H1 (cell line): ENCODE measurements around the gene SPECC1. TPM values are rescaled to one million over a fixed set of nuclear protein-coding genes. Genes with fewer than 3 reads are reported as not detected.

Source experiments
- CTCF ChIA-PET: fragments of 300-600 bp; sonication (Branson Sonifier 250); formaldehyde crosslinking; loops from one replicate; lab custom pipeline; 2021; ENCODE audit not compliant: partially characterized antibody; lab: Charles Lee
- POLR2A ChIA-PET: fragments of 300-600 bp; sonication (Branson Sonifier 250); formaldehyde crosslinking; loops from one replicate; lab custom pipeline; 2021; ENCODE audit warnings: inconsistent platforms; ENCODE audit not compliant: partially characterized antibody; lab: Charles Lee
- DNase-seq, 2 experiments: peaks; one replicate each; pipeline versions ENCODE4 v3.0.0 to v3.0.0-alpha.2; 2010 to 2022; ENCODE audit warnings: low spot score in 2 of 2, low read depth in 1 of 2, mixed read lengths in 1 of 2
- FAIRE-seq: peaks from 2 replicates; lab custom pipeline; 2011; peaks lifted over from hg19 to GRCh38; lab: Jason Lieb, UNC
- H2AFZ ChIP-seq: 2 replicates; pipeline ENCODE4 v1.8.1; 2012; ENCODE audit warnings: low read length, inconsistent platforms
- H2AK5ac ChIP-seq: 2 replicates; pipeline ENCODE4 v1.6.1; 2013; ENCODE audit warnings: low read depth, low read length
- H2BK120ac ChIP-seq: replicated peaks from 2 replicates; pipeline ENCODE3; 2013; ENCODE audit warnings: low read depth, low read length, inconsistent platforms
- H2BK12ac ChIP-seq: 2 replicates; pipeline ENCODE4 v1.6.1; 2013; ENCODE audit warnings: low read depth, low read length
- H2BK15ac ChIP-seq: 2 replicates; pipeline ENCODE4 v1.6.1; 2013; ENCODE audit warnings: low read length
- H2BK20ac ChIP-seq: 2 replicates; pipeline ENCODE4 v1.6.1; 2013; ENCODE audit warnings: low read length
- H2BK5ac ChIP-seq: 2 replicates; pipeline ENCODE4 v1.6.1; 2013; ENCODE audit warnings: low read depth, low read length
- H3K14ac ChIP-seq: 2 replicates; pipeline ENCODE4 v1.6.1; 2013; ENCODE audit warnings: inconsistent platforms; ENCODE audit not compliant: insufficient read length
- H3K18ac ChIP-seq: 2 replicates; pipeline ENCODE4 v1.6.1; 2013; ENCODE audit warnings: low read length; ENCODE audit errors: extremely low read depth
- H3K23ac ChIP-seq: 2 replicates; pipeline ENCODE4 v1.6.1; 2013; ENCODE audit warnings: inconsistent platforms; ENCODE audit not compliant: insufficient read length
- H3K23me2 ChIP-seq: 2 replicates; pipeline ENCODE4 v1.6.1; 2013; ENCODE audit warnings: low read depth, low read length
- H3K27ac ChIP-seq: 2 replicates; pipeline ENCODE4 v1.6.1; 2011; ENCODE audit warnings: low read depth, low read length, inconsistent platforms
- H3K27me3 ChIP-seq, 4 experiments: replicated peaks in 1 of 4; 1 replicate in 1 of 4; 2 replicates in 3 of 4; pipeline versions ENCODE4 v1.6.1 to v1.8.1; 2011 to 2013; ENCODE audit warnings: low read length in 3 of 4, mild to moderate bottlenecking in 3 of 4, inconsistent platforms in 2 of 4, mixed read lengths in 2 of 4, moderate library complexity in 1 of 4; ENCODE audit not compliant: control insufficient read depth in 3 of 4, insufficient read depth in 3 of 4; ENCODE audit errors: extremely low read depth in 1 of 4
- H3K36me3 ChIP-seq, 4 experiments: 2 replicates each; pipeline versions ENCODE4 v1.6.1 to v1.8.1; 2011 to 2013; ENCODE audit warnings: mild to moderate bottlenecking in 4 of 4, low read length in 3 of 4, moderate library complexity in 2 of 4, control low read depth in 1 of 4, inconsistent platforms in 1 of 4; ENCODE audit not compliant: insufficient read depth in 4 of 4, control insufficient read depth in 2 of 4
- H3K4ac ChIP-seq: replicated peaks from 2 replicates; pipeline ENCODE3; 2013; ENCODE audit warnings: low read length, low read depth, mixed read lengths, inconsistent platforms; ENCODE audit not compliant: insufficient read length
- H3K4me1 ChIP-seq, 4 experiments: replicated peaks in 1 of 4; 1 replicate in 1 of 4; 2 replicates in 3 of 4; pipeline versions ENCODE4 v1.6.1 to v1.8.1; 2011 to 2013; ENCODE audit warnings: low read length in 3 of 4, inconsistent platforms in 2 of 4, mixed read lengths in 1 of 4; ENCODE audit not compliant: insufficient read depth in 4 of 4, control insufficient read depth in 3 of 4
- H3K4me2 ChIP-seq, 2 experiments: 2 replicates each; pipeline versions ENCODE4 v1.6.1 to v1.8.1; 2011 to 2013; ENCODE audit warnings: low read depth in 2 of 2, low read length in 2 of 2, control low read depth in 1 of 2, inconsistent platforms in 1 of 2, mild to moderate bottlenecking in 1 of 2; ENCODE audit not compliant: insufficient read depth in 1 of 2
- H3K4me3 ChIP-seq, 4 experiments: fragments of 200-600, 300-600 bp in 1 of 4; sonication (generic), shearing (Covaris generic), sonication (Bioruptor Twin) in 1 of 4; 2 replicates each; pipeline versions ENCODE4 v1.5.1 to v1.8.1; 2011 to 2016; ENCODE audit warnings: low read length in 4 of 4, low read depth in 3 of 4, control low read depth in 2 of 4, inconsistent platforms in 2 of 4, mild to moderate bottlenecking in 2 of 4, mixed read lengths in 1 of 4, moderate library complexity in 1 of 4; ENCODE audit not compliant: insufficient read depth in 2 of 4; ENCODE audit errors: extremely low read depth in 1 of 4
- H3K56ac ChIP-seq: replicated peaks from 2 replicates; pipeline ENCODE3; 2013; ENCODE audit warnings: low read depth, mild to moderate bottlenecking, mixed read lengths, low read length, inconsistent platforms; ENCODE audit not compliant: insufficient read length
- H3K79me1 ChIP-seq: 2 replicates; pipeline ENCODE4 v1.6.1; 2013; ENCODE audit warnings: low read depth, low read length, control low read depth
- H3K79me2 ChIP-seq, 2 experiments: 2 replicates each; pipeline versions ENCODE4 v1.6.1 to v1.8.1; 2012 to 2013; ENCODE audit warnings: low read length in 2 of 2, mild to moderate bottlenecking in 2 of 2, inconsistent platforms in 1 of 2; ENCODE audit not compliant: insufficient read depth in 2 of 2, control insufficient read depth in 1 of 2
- H3K9ac ChIP-seq, 4 experiments: replicated peaks in 1 of 4; 1 replicate in 1 of 4; 2 replicates in 3 of 4; pipeline versions ENCODE4 v1.6.1 to v1.8.1; 2011 to 2013; ENCODE audit warnings: low read depth in 3 of 4, low read length in 3 of 4, control low read depth in 2 of 4, mild to moderate bottlenecking in 2 of 4, moderate library complexity in 2 of 4, inconsistent platforms in 1 of 4; ENCODE audit errors: extremely low read depth in 1 of 4
- H3K9me3 ChIP-seq, 2 experiments: 2 replicates each; pipeline versions ENCODE4 v1.6.1 to v1.8.1; 2012 to 2013; ENCODE audit warnings: mild to moderate bottlenecking in 2 of 2, moderate library complexity in 2 of 2, control low read depth in 1 of 2, inconsistent platforms in 1 of 2, low read depth in 1 of 2, low read length in 1 of 2, mixed read lengths in 1 of 2; ENCODE audit not compliant: insufficient read depth in 2 of 2
- H4K20me1 ChIP-seq, 2 experiments: replicated peaks in 1 of 2; 2 replicates each; pipeline versions ENCODE3 to v1.8.1; 2011 to 2013; ENCODE audit warnings: inconsistent platforms in 2 of 2, low read length in 2 of 2, mild to moderate bottlenecking in 1 of 2; ENCODE audit not compliant: insufficient read depth in 2 of 2, control insufficient read depth in 1 of 2
- H4K5ac ChIP-seq: 2 replicates; pipeline ENCODE4 v1.6.1; 2013; ENCODE audit warnings: low read length, low read depth, mixed read lengths, inconsistent platforms; ENCODE audit not compliant: insufficient read length
- H4K8ac ChIP-seq: 2 replicates; pipeline ENCODE4 v1.8.0; 2013; ENCODE audit warnings: mild to moderate bottlenecking, moderate library complexity, low read length, inconsistent platforms; ENCODE audit not compliant: insufficient read depth; ENCODE audit errors: extremely low read depth
- H4K91ac ChIP-seq: replicated peaks from 2 replicates; pipeline ENCODE3; 2013; ENCODE audit warnings: low read length, mixed read lengths, inconsistent platforms; ENCODE audit not compliant: insufficient read length
- ATF2 ChIP-seq: IDR thresholded peaks from 2 replicates; pipeline ENCODE4 v1.6.1; 2012; ENCODE audit warnings: low read length, inconsistent platforms
- CREB1 ChIP-seq: IDR thresholded peaks from 2 replicates; pipeline ENCODE4 v1.6.1; 2012; ENCODE audit warnings: inconsistent platforms
- HDAC6 ChIP-seq: IDR thresholded peaks from one replicate; pipeline ENCODE4 v1.7.1; 2012; ENCODE audit warnings: low read depth, mild to moderate bottlenecking, inconsistent platforms, low read length, moderate library complexity
- KDM4A ChIP-seq: IDR thresholded peaks from one replicate; pipeline ENCODE4 v1.7.1; 2012; ENCODE audit warnings: low read depth, mild to moderate bottlenecking, moderate library complexity, low read length, inconsistent platforms; ENCODE audit not compliant: severe bottlenecking
- PHF8 ChIP-seq: fragments of 200-600 bp; sonication (generic); conservative IDR thresholded peaks from 2 replicates; pipeline ENCODE4 v1.7.1; 2012; ENCODE audit warnings: low read depth, mild to moderate bottlenecking, inconsistent platforms, low read length, moderate library complexity
- SIRT6 ChIP-seq: IDR thresholded peaks from one replicate; pipeline ENCODE4 v1.7.1; 2012; ENCODE audit warnings: low read length, inconsistent platforms
- SIX5 ChIP-seq: IDR thresholded peaks from 2 replicates; pipeline ENCODE4 v1.6.1; 2011; ENCODE audit warnings: mild to moderate bottlenecking, low read depth, low read length
- SP2 ChIP-seq: IDR thresholded peaks from 2 replicates; pipeline ENCODE4 v1.6.1; 2012; ENCODE audit warnings: mild to moderate bottlenecking, low read length, inconsistent platforms
- WGBS, 2 experiments: shearing (Covaris generic) in 1 of 2; methylation state at CpG; one replicate each; pipeline versions ENCODE4 v1.1.6 to v1.1.7; 2013 to 2015; ENCODE audit warnings: low lambda C conversion rate in 2 of 2, mixed read lengths in 2 of 2, inconsistent platforms in 1 of 2, low coverage in 1 of 2, missing lambda C conversion rate in 1 of 2; ENCODE audit not compliant: insufficient replicate concordance in 2 of 2, insufficient coverage in 1 of 2, insufficient read length in 1 of 2; ENCODE audit errors: extremely low coverage in 1 of 2, missing lambda C conversion rate in 1 of 2; 5-methylcytosine and 5-hydroxymethylcytosine counted together
- polyA plus RNA-seq, 7 experiments: library from polyadenylated mRNA; depleted of rRNA in 3 of 7; stranded (reverse) in 5 of 7; unstranded in 2 of 7; fragments of >200 nt in 5 of 7; fragments of 200-250 nt in 2 of 7; gene quantifications; 1 replicate in 5 of 7; 2 replicates in 1 of 7; 4 replicates in 1 of 7; pipeline versions ENCODE4 v1.2.1 to v1.2.3, GENCODE V29; 2011 to 2013; ENCODE audit warnings: missing spikeins in 2 of 7, mixed read lengths in 2 of 7
- total RNA-seq: library from RNA; stranded (reverse); fragmentation: NEBNext Ultra II Directional; extraction: Animal tissue kit (Norgen Biotek cat#: 25700); gene quantifications from 2 replicates; pipeline ENCODE4 v1.2.1, GENCODE V29; 2021

SPECC1 gene
- total and polyA plus RNA-seq, 2 of the 8 experiments (the other 6 are each of a cell fraction or from before 2014, with no cell fraction given) = 35.8 to 87.9 TPM

GRCh38 chr17:20284022-20284421 is 274.9 kb downstream of the SPECC1 start:
- Histone ChIP-seq H3K23me2 (no peaks in the 10 kb centered on the region), H3K36me3 (peaks cover 0 to 2% (median 0%) of the 10 kb centered on the region in 4 experiments; a peak in 4 of 8 replicates), H2BK15ac (no peak overlapping the region), H4K20me1 (no peaks in the 10 kb centered on the region), H2BK5ac (no peak overlapping the region), H4K8ac (no peak overlapping the region), H3K4ac (no peak overlapping the region), H3K18ac (no peak overlapping the region), H3K27ac (no peak overlapping the region), H3K9ac (no peak overlapping the region), H2AFZ (no peak overlapping the region), H3K56ac (no peak overlapping the region), H3K4me2 (no peak overlapping the region), H4K91ac (no peak overlapping the region), H3K4me3 (no peak overlapping the region), H3K27me3 (no peaks in the 10 kb centered on the region), H2BK12ac (no peak overlapping the region), H2BK120ac (no peak overlapping the region), H3K4me1 (no peaks in the 10 kb centered on the region), H3K79me1 (no peaks in the 10 kb centered on the region), H3K9me3 (no peaks in the 10 kb centered on the region), H3K23ac (no peak overlapping the region), H4K5ac (no peak overlapping the region), H2BK20ac (no peak overlapping the region), H3K79me2 (no peaks in the 10 kb centered on the region), H2AK5ac (no peak overlapping the region), H3K14ac (no peak overlapping the region)
- CTCF ChIA-PET = interaction anchor here (0.9 to 1.8 kb wide), 2 partner anchors 22 to 56 kb away, joined by 3 read pairs; no protein-coding TSS in a partner anchor
- TF ChIP-seq ATF2 = no peak
- no peak for TF ChIP-seq HDAC6
- no peak for TF ChIP-seq KDM4A
- no peak for TF ChIP-seq SIX5
- no peak for TF ChIP-seq SP2
- TF ChIP-seq PHF8 = no peak
- TF ChIP-seq SIRT6 = no peak
- TF ChIP-seq CREB1 = no peak
- POLR2A ChIA-PET = interaction anchor here (0.9 kb wide), 1 partner anchor 8 kb away, joined by 3 read pairs; no protein-coding TSS in a partner anchor
- no peak for DNase-seq
- WGBS, 2 experiments = 95% methylated on average over 3 of the region's 3 CpGs; no CpG with 5 or more reads in 1 of the 2 experiments
- FAIRE-seq = no peak
